GM12872 (cell line): Measurements from ENCODE around the gene CNPY3.

Experiments
- TF ChIP-seq, protein P1 (sequence below): IDR thresholded peaks from 3 replicates; pipeline ENCODE4 v1.5.1; 2011; ENCODE audit warnings: low read depth, mild to moderate bottlenecking, low read length, moderate library complexity; ENCODE audit not compliant: insufficient read depth

CNPY3 gene

GRCh38 chr6:42932412-42932811 is 3.1 kb downstream of the CNPY3 start:
- TF ChIP-seq, protein P1, sequence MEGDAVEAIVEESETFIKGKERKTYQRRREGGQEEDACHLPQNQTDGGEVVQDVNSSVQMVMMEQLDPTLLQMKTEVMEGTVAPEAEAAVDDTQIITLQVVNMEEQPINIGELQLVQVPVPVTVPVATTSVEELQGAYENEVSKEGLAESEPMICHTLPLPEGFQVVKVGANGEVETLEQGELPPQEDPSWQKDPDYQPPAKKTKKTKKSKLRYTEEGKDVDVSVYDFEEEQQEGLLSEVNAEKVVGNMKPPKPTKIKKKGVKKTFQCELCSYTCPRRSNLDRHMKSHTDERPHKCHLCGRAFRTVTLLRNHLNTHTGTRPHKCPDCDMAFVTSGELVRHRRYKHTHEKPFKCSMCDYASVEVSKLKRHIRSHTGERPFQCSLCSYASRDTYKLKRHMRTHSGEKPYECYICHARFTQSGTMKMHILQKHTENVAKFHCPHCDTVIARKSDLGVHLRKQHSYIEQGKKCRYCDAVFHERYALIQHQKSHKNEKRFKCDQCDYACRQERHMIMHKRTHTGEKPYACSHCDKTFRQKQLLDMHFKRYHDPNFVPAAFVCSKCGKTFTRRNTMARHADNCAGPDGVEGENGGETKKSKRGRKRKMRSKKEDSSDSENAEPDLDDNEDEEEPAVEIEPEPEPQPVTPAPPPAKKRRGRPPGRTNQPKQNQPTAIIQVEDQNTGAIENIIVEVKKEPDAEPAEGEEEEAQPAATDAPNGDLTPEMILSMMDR = no peak

DNA sequence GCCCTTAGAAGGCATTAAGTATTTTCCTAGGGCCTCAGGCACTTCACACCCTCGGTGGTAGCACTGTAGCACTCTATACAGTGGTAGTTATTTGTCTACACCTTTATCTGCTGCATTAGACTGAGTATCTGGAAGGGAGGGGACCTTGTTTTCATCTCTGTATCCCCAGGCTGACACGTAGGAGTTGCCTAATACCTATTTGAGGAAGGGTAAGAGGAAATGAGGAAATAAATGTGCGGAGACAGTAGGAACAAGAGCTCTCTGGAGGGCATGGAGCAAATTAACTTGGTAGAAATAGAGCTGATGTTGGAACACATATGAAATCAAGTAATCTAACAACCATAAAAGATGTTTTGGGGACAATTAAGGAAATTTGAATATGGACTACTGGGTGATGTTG is 3.9 kb downstream of the CNPY3 start:
- TF ChIP-seq, protein P1 = no peak

GRCh38 chr6:42935322-42935721 is 6.0 kb downstream of the CNPY3 start:
- TF ChIP-seq, protein P1 = no peak

DNA sequence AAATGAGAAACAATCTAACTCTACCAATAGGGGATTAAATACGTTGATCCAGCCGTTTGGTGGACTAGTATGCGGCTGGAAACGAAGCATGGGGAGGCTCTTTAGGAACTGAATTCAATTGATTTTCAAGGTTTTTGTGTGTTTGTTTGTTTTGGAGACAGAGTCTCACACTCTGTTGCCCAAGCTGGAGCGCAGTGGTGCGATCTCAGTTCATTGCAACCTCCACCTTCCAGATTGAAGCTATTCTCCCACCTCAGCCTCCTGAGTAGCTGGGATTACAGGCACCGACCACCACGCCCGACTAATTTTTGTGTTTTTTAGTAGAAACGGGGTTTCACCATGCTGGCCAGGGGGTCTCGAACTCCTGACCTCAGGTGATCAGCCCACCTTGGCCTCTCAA is 7.1 kb downstream of the CNPY3 start:
- TF ChIP-seq, protein P1 = no peak

DNA sequence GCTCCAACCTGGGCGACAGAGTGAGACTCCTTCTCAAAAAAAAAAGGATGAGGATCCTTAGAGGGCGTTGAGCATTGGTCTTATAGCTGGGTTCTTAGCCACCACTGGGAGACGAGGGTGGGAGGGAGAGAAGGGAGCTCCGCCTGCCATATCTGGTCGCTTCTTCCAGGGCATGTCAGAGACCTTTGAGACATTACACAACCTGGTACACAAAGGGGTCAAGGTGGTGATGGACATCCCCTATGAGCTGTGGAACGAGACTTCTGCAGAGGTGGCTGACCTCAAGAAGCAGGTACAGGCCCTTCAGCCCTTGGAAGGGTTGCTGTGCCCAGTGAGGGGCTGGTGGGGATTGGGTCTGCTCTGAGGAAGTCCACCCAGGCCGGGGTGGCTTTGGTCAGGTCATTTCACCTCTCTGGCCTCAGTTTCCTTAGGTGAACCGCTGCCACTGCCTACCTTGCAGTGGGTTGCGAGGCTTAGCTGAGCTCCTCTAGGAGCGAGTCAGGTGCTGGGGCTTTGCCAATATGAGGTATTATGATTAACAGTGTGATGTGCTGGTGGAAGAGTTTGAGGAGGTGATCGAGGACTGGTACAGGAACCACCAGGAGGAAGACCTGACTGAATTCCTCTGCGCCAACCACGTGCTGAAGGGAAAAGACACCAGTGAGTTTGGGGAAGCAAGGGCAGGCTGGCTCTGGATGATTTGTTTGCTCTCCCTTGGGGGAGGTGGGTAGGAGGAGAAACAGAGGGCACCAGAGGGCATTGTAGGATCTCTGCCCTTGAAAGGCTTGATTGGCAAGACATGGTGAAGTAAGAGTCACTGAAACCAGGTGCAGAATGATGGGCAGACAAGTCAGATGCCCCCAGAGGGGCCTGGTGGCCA is 8.5 kb downstream of the CNPY3 start:
- TF ChIP-seq, protein P1 = no peak

GRCh38 chr6:42938428-42938796 is 9.1 kb downstream of the CNPY3 start:
- TF ChIP-seq, protein P1 = no peak

DNA sequence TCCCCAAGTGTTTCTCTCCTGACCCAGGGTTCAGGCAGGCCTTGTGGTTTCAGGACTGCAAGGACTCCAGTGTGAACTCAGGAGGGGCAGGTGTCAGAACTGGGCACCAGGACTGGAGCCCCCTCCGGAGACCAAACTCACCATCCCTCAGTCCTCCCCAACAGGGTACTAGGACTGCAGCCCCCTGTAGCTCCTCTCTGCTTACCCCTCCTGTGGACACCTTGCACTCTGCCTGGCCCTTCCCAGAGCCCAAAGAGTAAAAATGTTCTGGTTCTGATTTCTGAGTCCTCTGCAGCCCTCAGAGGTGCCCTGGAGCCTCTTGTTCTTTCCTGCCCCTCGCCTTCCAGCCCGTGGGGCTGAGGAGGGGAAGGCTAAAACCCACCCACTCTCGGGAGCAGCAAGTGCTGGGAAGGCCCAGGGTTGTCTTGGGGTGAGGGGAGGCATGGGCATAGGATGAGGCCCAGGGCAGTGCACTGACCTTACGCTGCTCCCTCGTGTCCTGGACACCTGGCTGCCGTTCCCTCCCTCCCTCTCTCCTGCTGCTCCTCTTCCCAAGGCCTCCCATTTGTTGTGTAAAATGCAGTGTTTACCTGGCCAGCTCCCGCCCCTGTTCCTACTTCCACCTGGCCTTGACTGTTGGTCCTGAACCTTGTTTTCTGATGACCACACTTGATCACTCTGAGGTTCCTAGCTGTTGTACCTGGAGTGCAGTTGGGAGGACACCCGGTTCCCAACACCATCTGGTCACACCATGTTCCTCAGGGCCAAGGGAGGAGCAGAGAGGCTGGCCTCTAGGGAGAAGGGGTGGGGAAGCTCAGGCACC is 9.9 kb downstream of the CNPY3 start:
- TF ChIP-seq, protein P1 = no peak
